CMK (cell line): ENCODE results near the gene KCNE4.

Experiments
- DNase-seq: peaks from one replicate; pipeline ENCODE4 v3.0.0-alpha.2; 2010; ENCODE audit warnings: low read depth

KCNE4 gene

GRCh38 chr2:223041527-223042109 is 10.4 kb upstream of the KCNE4 start:
- no peak for DNase-seq

- DNase-seq = no peak
Measured at GRCh38 chr2:223042284-223042683, 9.7 kb upstream of the KCNE4 start.

- no peak for DNase-seq
Measured at GRCh38 chr2:223042704-223043118, 9.3 kb upstream of the KCNE4 start.

GRCh38 chr2:223043164-223043941 is 8.6 kb upstream of the KCNE4 start:
- peak; percentile 59 for DNase-seq

GRCh38 chr2:223044092-223044836 is 7.7 kb upstream of the KCNE4 start:
- peak; percentile 75 for DNase-seq

- no peak for DNase-seq
Measured at GRCh38 chr2:223044916-223045700, 6.9 kb upstream of the KCNE4 start.

GRCh38 chr2:223046470-223047040 is 5.4 kb upstream of the KCNE4 start:
- DNase-seq = no peak

- DNase-seq = no peak
Measured at GRCh38 chr2:223047260-223047761, 4.7 kb upstream of the KCNE4 start.

GRCh38 chr2:223048519-223048918 is 3.5 kb upstream of the KCNE4 start:
- DNase-seq = no peak

GRCh38 chr2:223049356-223049755 is 2.6 kb upstream of the KCNE4 start:
- DNase-seq = no peak

GRCh38 chr2:223050188-223050587 is 1.8 kb upstream of the KCNE4 start:
- no peak for DNase-seq

- no peak for DNase-seq
Measured at GRCh38 chr2:223050900-223051504, 988 bp upstream of the KCNE4 start.

- no peak for DNase-seq
Measured at GRCh38 chr2:223052548-223053483, 826 bp downstream of the KCNE4 start.

- no peak for DNase-seq
Measured at GRCh38 chr2:223053484-223054192, 1.6 kb downstream of the KCNE4 start.

GRCh38 chr2:223054193-223054781 is 2.3 kb downstream of the KCNE4 start:
- no peak for DNase-seq

- DNase-seq = no peak
Measured at GRCh38 chr2:223055140-223055539, 3.1 kb downstream of the KCNE4 start.

- no peak for DNase-seq
Measured at GRCh38 chr2:223055836-223056235, 3.8 kb downstream of the KCNE4 start.

GRCh38 chr2:223056701-223057418 is 4.9 kb downstream of the KCNE4 start:
- DNase-seq = no peak
